K562 (cell line): ENCODE results near the gene ANO8. TPM values are rescaled to one million over a fixed set of nuclear protein-coding genes. Genes with fewer than 3 reads are reported as not detected.
A peak's percentile ranks its signal among the peaks of the same experiment; 100 is the strongest.

Experiments used
- CAMTA2 ChIP-seq: fragments of 250-450 bp; sonication (Bioruptor Pico); conservative IDR thresholded peaks from 2 replicates; pipeline ENCODE4 v1.5.1; 2022
- CCAR2 ChIP-seq: fragments of 200-400 bp; formaldehyde crosslinking; IDR thresholded peaks from 2 replicates; pipeline ENCODE4 v1.6.1; 2017; ENCODE audit warnings: mild to moderate bottlenecking, low read depth, low read length
- CREM ChIP-seq: IDR thresholded peaks from 2 replicates; pipeline ENCODE4 v1.6.1; 2014; ENCODE audit warnings: antibody characterized with exemption, low read depth
- CSDE1 ChIP-seq, 2 experiments: fragments of 450-650 bp; IDR thresholded peaks; 2 replicates each; pipeline ENCODE4 v1.6.1; 2016; ENCODE audit warnings: mild to moderate bottlenecking in 1 of 2
- CXXC5 ChIP-seq: fragments of 250-450 bp; sonication (Bioruptor Pico); IDR thresholded peaks from 2 replicates; pipeline ENCODE4 v1.8.0; 2022; ENCODE audit warnings: inconsistent platforms, mild to moderate bottlenecking, moderate library complexity
- DMBX1 ChIP-seq: fragments of 250-450 bp; sonication (Bioruptor Pico); IDR thresholded peaks from 2 replicates; pipeline ENCODE4 v1.8.0; 2022; ENCODE audit warnings: inconsistent platforms, mild to moderate bottlenecking, moderate library complexity, borderline replicate concordance
- EGR1 ChIP-seq: fragments of 450-650 bp; conservative IDR thresholded peaks from 2 replicates; pipeline ENCODE4 v1.6.1; 2017; ENCODE audit warnings: mild to moderate bottlenecking
- ETV6 ChIP-seq, 3 experiments: fragments of 150-350 bp in 1 of 3; sonication (generic) in 1 of 3; formaldehyde crosslinking in 1 of 3; IDR thresholded peaks; 2 replicates each; pipeline versions ENCODE4 v1.6.1 to v1.8.0; 2014 to 2022; ENCODE audit warnings: borderline replicate concordance in 2 of 3, low read depth in 2 of 3, antibody characterized with exemption in 1 of 3, low read length in 1 of 3, mild to moderate bottlenecking in 1 of 3, missing genetic modification reagents in 1 of 3
- FOS ChIP-seq: IDR thresholded peaks from 3 replicates; pipeline ENCODE4 v1.6.1; 2011; ENCODE audit not compliant: insufficient read length; ENCODE audit errors: extremely low read depth
- FOXK2 ChIP-seq, 2 experiments: fragments of 450-650 bp; IDR thresholded peaks in 1 of 2; conservative IDR thresholded peaks in 1 of 2; 2 replicates each; pipeline ENCODE4 v1.6.1; 2016; ENCODE audit warnings: low read depth in 2 of 2, mild to moderate bottlenecking in 1 of 2
- FUS ChIP-seq: fragments of 200-400 bp; formaldehyde crosslinking; optimal IDR thresholded peaks from 2 replicates; pipeline ENCODE3; 2017; ENCODE audit warnings: low read depth, low read length
- GATAD2B ChIP-seq: fragments of 450-650 bp; IDR thresholded peaks from 2 replicates; pipeline ENCODE4 v1.6.1; 2017; ENCODE audit warnings: mild to moderate bottlenecking, borderline replicate concordance
- MYNN ChIP-seq, 2 experiments: sonication (generic); formaldehyde crosslinking in 1 of 2; IDR thresholded peaks; 2 replicates each; pipeline versions ENCODE4 v1.5.0 to v1.6.1; 2016 to 2020; ENCODE audit warnings: antibody characterized with exemption in 1 of 2, missing genetic modification reagents in 1 of 2
- PHTF2 ChIP-seq: fragments of 250-450 bp; sonication (Bioruptor Pico); IDR thresholded peaks from 2 replicates; pipeline ENCODE4 v1.5.0; 2021; ENCODE audit warnings: mild to moderate bottlenecking
- PRDM10 ChIP-seq: fragments of 450-650 bp; IDR thresholded peaks from 2 replicates; pipeline ENCODE4 v1.6.1; 2018; ENCODE audit not compliant: partially characterized antibody
- RAD21 ChIP-seq, 2 experiments: fragments of 250-450 bp in 1 of 2; fragments of 450-650 bp in 1 of 2; sonication (Bioruptor Pico) in 1 of 2; formaldehyde crosslinking in 1 of 2; IDR thresholded peaks in 1 of 2; conservative IDR thresholded peaks in 1 of 2; 2 replicates each; pipeline versions ENCODE4 v1.4.0 to v1.8.0; 2020 to 2022; ENCODE audit warnings: mild to moderate bottlenecking in 2 of 2, moderate library complexity in 1 of 2
- RNF2 ChIP-seq: sonication (generic); IDR thresholded peaks from 2 replicates; pipeline ENCODE4 v1.6.1; 2016
- SRSF7 ChIP-seq: fragments of 200-400 bp; formaldehyde crosslinking; optimal IDR thresholded peaks from 2 replicates; pipeline ENCODE3; 2017; ENCODE audit warnings: mild to moderate bottlenecking, low read depth, low read length
- ZNF165 ChIP-seq: fragments of 250-450 bp; sonication (Bioruptor Pico); IDR thresholded peaks from 2 replicates; pipeline ENCODE4 v1.4.0; 2020; ENCODE audit warnings: borderline replicate concordance
- ZNF184 ChIP-seq: sonication (generic); formaldehyde crosslinking; IDR thresholded peaks from 2 replicates; pipeline ENCODE4 v1.5.0; 2020; ENCODE audit warnings: missing genetic modification reagents
- ZNF23 ChIP-seq: fragments of 250-450 bp; sonication (Bioruptor Pico); IDR thresholded peaks from 2 replicates; pipeline ENCODE4 v1.4.0; 2020; ENCODE audit warnings: mild to moderate bottlenecking
- ZNF717 ChIP-seq: fragments of 250-450 bp; sonication (Bioruptor Pico); IDR thresholded peaks from 2 replicates; pipeline ENCODE4 v1.5.0; 2021
- ZSCAN29 ChIP-seq: fragments of 450-650 bp; IDR thresholded peaks from 2 replicates; pipeline ENCODE4 v1.6.1; 2017
- polyA plus RNA-seq, 8 experiments: library from polyadenylated mRNA; depleted of rRNA in 4 of 8; stranded (reverse) in 5 of 8; unstranded in 3 of 8; fragments of >200 nt; fragmentation: Nextera tagmentation in 2 of 8; fragmentation: Illumina TruSeq in 1 of 8; extraction: Ambion mirVana in 2 of 8; extraction: Trizol in 1 of 8; gene quantifications; 2 replicates each; pipeline versions ENCODE4 v1.2.1 to v1.2.3, GENCODE V29; 2011 to 2014; ENCODE audit warnings: inconsistent platforms in 1 of 8, missing spikeins in 1 of 8
- total RNA-seq, 7 experiments: library from RNA; depleted of rRNA in 6 of 7; stranded (reverse); fragments of >200 nt in 6 of 7; fragmentation: Illumina TruSeq in 2 of 7; extraction: Trizol in 2 of 7; gene quantifications; 2 replicates each; pipeline versions ENCODE4 v1.2.1 to v1.2.3, GENCODE V29; 2011 to 2021; ENCODE audit warnings: low replicate concordance in 1 of 7
- TF ChIP-seq, protein P1 (sequence below): sonication (generic); formaldehyde crosslinking; IDR thresholded peaks from 2 replicates; pipeline ENCODE4 v1.8.0; 2022; ENCODE audit warnings: missing genetic modification reagents, mild to moderate bottlenecking, borderline replicate concordance
- TF ChIP-seq, protein P2 (sequence below): sonication (generic); formaldehyde crosslinking; IDR thresholded peaks from 2 replicates; pipeline ENCODE4 v1.8.1; 2023; ENCODE audit warnings: mild to moderate bottlenecking, missing genetic modification reagents, moderate library complexity

Gene ANO8
- total and polyA plus RNA-seq, 9 of the 15 experiments (the other 6 are each of a cell fraction or from before 2014, with no cell fraction given), result 0.07 to 7.6 (median 2.3) TPM; not detected in 1

DNA sequence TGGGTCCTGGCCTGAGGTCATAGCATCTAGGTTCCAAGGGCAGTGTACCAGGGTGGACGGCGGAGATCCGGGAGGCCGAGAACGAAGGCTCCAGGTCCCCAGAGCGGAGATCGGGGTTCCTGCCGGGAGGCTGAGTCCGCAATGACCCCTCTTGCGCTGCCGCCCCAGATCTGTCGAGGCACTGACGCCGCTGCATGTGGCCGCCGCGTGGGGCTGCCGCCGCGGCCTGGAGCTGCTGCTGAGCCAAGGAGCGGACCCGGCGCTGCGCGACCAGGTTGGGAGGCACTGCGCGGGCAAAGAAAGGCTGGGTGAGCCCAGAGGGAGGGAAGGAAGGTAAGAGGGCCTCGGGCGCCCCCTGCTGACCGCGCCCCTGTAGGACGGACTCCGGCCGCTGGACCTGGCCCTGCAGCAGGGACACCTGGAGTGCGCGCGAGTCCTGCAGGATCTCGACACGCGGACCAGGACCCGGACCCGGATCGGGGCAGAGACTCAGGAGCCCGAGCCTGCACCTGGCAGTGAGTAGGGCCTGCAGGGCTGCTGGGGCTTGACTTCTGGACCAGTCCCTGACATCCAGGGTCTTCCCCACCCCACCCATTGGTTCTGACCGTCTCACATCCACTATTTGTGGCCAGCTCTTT, 52.0 kb downstream of the ANO8 start (continued):
- TF ChIP-seq, protein P1, sequence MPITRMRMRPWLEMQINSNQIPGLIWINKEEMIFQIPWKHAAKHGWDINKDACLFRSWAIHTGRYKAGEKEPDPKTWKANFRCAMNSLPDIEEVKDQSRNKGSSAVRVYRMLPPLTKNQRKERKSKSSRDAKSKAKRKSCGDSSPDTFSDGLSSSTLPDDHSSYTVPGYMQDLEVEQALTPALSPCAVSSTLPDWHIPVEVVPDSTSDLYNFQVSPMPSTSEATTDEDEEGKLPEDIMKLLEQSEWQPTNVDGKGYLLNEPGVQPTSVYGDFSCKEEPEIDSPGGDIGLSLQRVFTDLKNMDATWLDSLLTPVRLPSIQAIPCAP (CRISPR knock-in tag), result no peak
- TF ChIP-seq CREM (peak; percentile 50), PHTF2 (CRISPR knock-in tag) (no peak), RNF2 (no peak), CCAR2 (no peak), ZNF23 (CRISPR knock-in tag) (no peak), ZSCAN29 (no peak), MYNN (IDR thresholded peaks at IDR 0.05) (peak; percentile 80), MYNN (CRISPR knock-in tag; IDR thresholded peaks at IDR 0.05) (no peak), CXXC5 (CRISPR knock-in tag) (peak; percentile 51), FUS (no peak), PRDM10 (peak; percentile 46), CSDE1 (IDR thresholded peaks at IDR 0.05) (no peak), FOXK2 (conservative IDR thresholded peaks at IDR 0.05 in 1 of 2, IDR thresholded peaks at IDR 0.05 in 1 of 2; ENCODE audit: low read depth in 2 of 2) (no peak), FOS (no peak), GATAD2B (no peak), RAD21 (CRISPR knock-in tag; conservative IDR thresholded peaks at IDR 0.05 in 1 of 2, IDR thresholded peaks at IDR 0.05 in 1 of 2) (peak; percentile 86 to 94), ETV6 (IDR thresholded peaks at IDR 0.05; ENCODE audit: borderline replicate concordance in 1 of 2, low read depth in 2 of 2, low read length in 1 of 2) (no peak), ETV6 (CRISPR knock-in tag; IDR thresholded peaks at IDR 0.05; ENCODE audit: borderline replicate concordance) (no peak), EGR1 (no peak), SRSF7 (no peak), ZNF165 (CRISPR knock-in tag) (no peak), ZNF717 (no peak), ZNF184 (CRISPR knock-in tag) (no peak), DMBX1 (0 out of 2 replicates have a peak, but pooled peaks have one; percentile 29), CAMTA2 (CRISPR knock-in tag) (0 out of 2 replicates have a peak, but pooled peaks have one; percentile 25)
- TF ChIP-seq, protein P2, sequence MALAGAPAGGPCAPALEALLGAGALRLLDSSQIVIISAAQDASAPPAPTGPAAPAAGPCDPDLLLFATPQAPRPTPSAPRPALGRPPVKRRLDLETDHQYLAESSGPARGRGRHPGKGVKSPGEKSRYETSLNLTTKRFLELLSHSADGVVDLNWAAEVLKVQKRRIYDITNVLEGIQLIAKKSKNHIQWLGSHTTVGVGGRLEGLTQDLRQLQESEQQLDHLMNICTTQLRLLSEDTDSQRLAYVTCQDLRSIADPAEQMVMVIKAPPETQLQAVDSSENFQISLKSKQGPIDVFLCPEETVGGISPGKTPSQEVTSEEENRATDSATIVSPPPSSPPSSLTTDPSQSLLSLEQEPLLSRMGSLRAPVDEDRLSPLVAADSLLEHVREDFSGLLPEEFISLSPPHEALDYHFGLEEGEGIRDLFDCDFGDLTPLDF (CRISPR knock-in tag), result 0 out of 2 replicates have a peak, but pooled peaks have one; percentile 71
